Transverse colon (tissue), 4 donors: ENCODE data around the gene N4BP2.

Experiments used
- EP300 ChIP-seq: sonication (generic); formaldehyde crosslinking; IDR thresholded peaks from one replicate; pipeline ENCODE4 v1.6.1; 2017; ENCODE audit warnings: antibody characterized with exemption, low read depth
- POLR2A ChIP-seq: fragments of 450-650 bp; IDR thresholded peaks from one replicate; pipeline ENCODE4 v1.6.1; 2016; ENCODE audit warnings: antibody characterized with exemption, mild to moderate bottlenecking, moderate library complexity
- POLR2AphosphoS5 ChIP-seq, 3 donors: sonication (generic); formaldehyde crosslinking; IDR thresholded peaks; one replicate each; pipeline ENCODE4 v1.6.1; 2016; ENCODE audit warnings: antibody characterized with exemption in 3 of 3
- TF ChIP-seq, protein P1 (sequence below), 5 experiments: fragments of 200-600 bp in 3 of 5; fragments of 450-650 bp in 2 of 5; sonication (generic) in 3 of 5; IDR thresholded peaks; 1 replicate in 2 of 5; 2 replicates in 3 of 5; pipeline ENCODE4 v1.5.1; 2016 to 2017; ENCODE audit warnings: antibody characterized with exemption in 5 of 5, inconsistent platforms in 3 of 5, mild to moderate bottlenecking in 2 of 5, moderate library complexity in 1 of 5

- TF ChIP-seq POLR2AphosphoS5 (IDR thresholded peaks at IDR 0.05) (no peak), POLR2A (no peak), EP300 (no peak)
- TF ChIP-seq, protein P1, sequence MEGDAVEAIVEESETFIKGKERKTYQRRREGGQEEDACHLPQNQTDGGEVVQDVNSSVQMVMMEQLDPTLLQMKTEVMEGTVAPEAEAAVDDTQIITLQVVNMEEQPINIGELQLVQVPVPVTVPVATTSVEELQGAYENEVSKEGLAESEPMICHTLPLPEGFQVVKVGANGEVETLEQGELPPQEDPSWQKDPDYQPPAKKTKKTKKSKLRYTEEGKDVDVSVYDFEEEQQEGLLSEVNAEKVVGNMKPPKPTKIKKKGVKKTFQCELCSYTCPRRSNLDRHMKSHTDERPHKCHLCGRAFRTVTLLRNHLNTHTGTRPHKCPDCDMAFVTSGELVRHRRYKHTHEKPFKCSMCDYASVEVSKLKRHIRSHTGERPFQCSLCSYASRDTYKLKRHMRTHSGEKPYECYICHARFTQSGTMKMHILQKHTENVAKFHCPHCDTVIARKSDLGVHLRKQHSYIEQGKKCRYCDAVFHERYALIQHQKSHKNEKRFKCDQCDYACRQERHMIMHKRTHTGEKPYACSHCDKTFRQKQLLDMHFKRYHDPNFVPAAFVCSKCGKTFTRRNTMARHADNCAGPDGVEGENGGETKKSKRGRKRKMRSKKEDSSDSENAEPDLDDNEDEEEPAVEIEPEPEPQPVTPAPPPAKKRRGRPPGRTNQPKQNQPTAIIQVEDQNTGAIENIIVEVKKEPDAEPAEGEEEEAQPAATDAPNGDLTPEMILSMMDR (IDR thresholded peaks at IDR 0.05), result no peak
Measured at GRCh38 chr4:40118861-40119260, 62.2 kb downstream of the N4BP2 start.
